ENCODE results near the gene ABCC11.

Gene ABCC11

DNA sequence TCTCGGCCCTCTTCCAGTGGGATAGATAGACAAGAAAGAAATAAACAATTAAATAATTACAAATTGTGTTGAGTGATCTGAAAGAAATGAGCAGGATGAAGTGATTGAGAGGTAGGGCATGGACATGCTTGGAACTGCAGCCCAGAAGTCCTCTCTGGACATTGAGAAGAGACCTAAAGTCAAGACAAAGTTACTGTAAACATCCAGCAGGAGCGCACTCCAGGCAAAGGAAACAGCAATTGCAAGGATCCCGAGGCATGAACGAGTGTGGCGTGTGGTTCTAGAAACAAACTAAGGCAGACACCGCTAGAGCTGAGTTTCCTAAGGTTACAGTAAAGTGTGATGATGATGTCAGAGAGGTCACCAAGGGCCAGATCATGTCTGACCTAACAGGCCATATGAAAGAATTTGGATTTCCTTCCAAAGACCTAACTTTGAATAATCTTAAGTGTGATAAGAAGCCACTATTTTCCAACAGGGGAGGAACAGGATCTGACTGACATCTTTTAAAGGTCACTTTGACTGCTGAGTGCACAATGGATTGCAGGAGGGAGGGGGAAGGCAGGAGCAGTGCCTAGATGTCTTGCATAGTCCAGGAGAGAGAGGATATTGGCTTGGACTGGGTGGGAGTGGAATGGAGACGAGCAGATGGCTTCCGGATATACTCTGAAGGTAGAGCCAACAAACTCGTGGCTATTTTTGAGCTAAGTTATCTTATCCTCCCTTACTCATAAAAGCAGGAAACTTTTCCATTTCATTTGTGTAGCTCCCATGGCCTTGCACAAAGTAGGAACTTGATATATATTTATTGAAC, 110.6 kb downstream of the ABCC11 start:
- Mint-ChIP-seq H3K4me3 (no peak overlapping the region), H3K27ac (no peak overlapping the region), H3K27me3 (peaks cover 12 to 22% of the 10 kb centered on the region in 2 donors), H3K9me3 (no peaks in the 10 kb centered on the region), H3K4me1 (ENCODE audit: low read depth in 2 of 2) (no peaks in the 10 kb centered on the region), H3K36me3 (ENCODE audit: insufficient read depth) (no peaks in the 10 kb centered on the region)
- no peak for ATAC-seq (replicated peaks)
- DNase-seq: no peak

- DNase-seq (no peak), ATAC-seq (replicated peaks) (no peak)
- H3K27me3 Mint-ChIP-seq: peaks cover 22 to 31% of the 10 kb centered on the region in 2 donors
- H3K4me1 Mint-ChIP-seq (ENCODE audit: low read depth in 2 of 2): no peaks in the 10 kb centered on the region
- no peaks in the 10 kb centered on the region for H3K9me3 Mint-ChIP-seq
- H3K36me3 Mint-ChIP-seq (ENCODE audit: insufficient read depth): no peaks in the 10 kb centered on the region
- no peak overlapping the region for H3K27ac Mint-ChIP-seq
- H3K4me3 Mint-ChIP-seq: no peak overlapping the region
These were observed 113.7 kb downstream of the ABCC11 start for GRCh38 chr16:48133455-48134211.

DNA sequence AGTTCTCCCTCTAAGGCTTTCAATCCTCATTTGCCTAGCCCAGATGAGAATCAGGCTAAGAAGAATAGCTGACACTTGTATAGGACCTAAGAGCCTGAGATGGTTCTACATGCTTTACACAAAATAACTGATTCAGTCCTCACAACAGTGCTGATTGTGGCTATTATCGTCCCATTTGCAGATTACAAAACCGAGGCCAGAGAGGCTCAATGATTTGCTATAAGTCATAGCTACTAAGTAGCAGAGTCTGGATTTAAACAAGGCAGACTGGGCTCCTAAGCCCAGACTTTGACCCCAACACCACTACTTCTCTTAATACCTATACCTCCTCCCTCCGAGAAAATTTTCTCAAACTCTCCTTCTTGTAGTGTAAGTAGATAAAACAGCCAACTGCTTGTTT, 114.6 kb downstream of the ABCC11 start:
- Mint-ChIP-seq H3K27me3 (peaks cover 22 to 31% of the 10 kb centered on the region in 2 donors), H3K36me3 (ENCODE audit: insufficient read depth) (no peaks in the 10 kb centered on the region), H3K4me3 (no peak overlapping the region), H3K9me3 (no peaks in the 10 kb centered on the region), H3K27ac (no peak overlapping the region), H3K4me1 (ENCODE audit: low read depth in 2 of 2) (no peaks in the 10 kb centered on the region)
- DNase-seq (no peak), ATAC-seq (replicated peaks) (no peak)

DNA sequence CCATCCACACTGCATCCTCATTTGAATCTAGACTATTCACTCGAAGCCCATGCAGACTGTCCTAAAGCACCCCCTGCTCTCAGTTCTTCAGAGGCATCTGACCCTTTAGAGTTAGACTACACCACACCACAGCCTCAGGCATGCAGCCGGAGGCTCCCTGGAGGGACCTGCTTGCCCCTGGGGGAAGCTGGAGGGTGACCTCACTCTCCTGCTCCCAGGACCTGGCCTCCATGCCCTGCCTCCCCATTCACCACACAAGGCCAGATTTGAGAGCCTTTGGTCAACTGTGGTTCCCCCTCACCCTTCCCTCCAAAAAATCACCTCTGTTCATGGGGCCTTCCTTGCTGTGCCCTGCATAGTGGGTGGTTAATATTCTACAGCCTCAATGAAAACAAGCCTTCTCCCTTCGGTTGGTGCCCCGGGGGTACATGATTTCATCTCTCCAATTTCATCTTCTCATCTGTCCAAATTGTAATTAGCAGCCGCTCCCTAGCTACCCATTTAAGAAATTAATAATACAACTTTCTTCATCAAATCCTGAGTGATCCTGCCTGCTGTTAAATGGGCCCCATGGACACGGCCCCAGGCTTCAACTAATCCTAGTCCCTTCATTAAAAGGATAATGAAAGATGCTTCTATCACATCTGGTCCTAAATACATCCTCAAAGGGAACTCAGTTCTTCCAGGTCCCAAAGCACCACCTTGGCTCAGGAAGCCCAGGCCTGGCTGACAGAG, 116.0 kb downstream of the ABCC11 start:
- DNase-seq: no peak
- no peak overlapping the region for H3K27ac Mint-ChIP-seq

DNA sequence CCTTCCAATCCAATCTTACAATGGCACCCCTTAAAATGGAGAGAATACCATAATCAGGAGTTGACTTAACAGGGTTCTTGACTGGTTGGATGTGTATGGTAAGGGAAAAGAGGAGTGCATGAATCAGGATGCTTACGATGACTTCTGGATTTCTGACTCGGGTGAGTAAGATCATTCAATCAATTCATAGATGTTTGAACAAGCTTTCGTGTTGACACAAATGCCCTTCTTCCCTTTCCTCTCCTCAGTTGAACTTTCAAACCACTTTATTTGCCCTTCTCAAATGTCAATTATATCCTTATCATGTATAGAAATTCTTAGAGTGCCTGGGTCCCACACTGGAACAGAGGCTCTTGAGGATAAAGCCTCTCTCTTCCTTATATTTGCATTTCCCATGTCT, 117.4 kb downstream of the ABCC11 start:
- H3K4me3 Mint-ChIP-seq: no peak overlapping the region
- no peaks in the 10 kb centered on the region for H3K4me1 Mint-ChIP-seq (ENCODE audit: low read depth in 2 of 2)
- no peaks in the 10 kb centered on the region for H3K9me3 Mint-ChIP-seq
- DNase-seq (no peak), ATAC-seq (replicated peaks) (no peak)
- no peaks in the 10 kb centered on the region for H3K36me3 Mint-ChIP-seq (ENCODE audit: insufficient read depth)
- peaks cover 18 to 19% of the 10 kb centered on the region in 2 donors for H3K27me3 Mint-ChIP-seq
- H3K27ac Mint-ChIP-seq: no peak overlapping the region

More for the DNA sequence above, 116.0 kb downstream of the ABCC11 start:
- Mint-ChIP-seq H3K27me3 (peaks cover 21 to 29% of the 10 kb centered on the region in 2 donors), H3K9me3 (no peaks in the 10 kb centered on the region), H3K4me3 (no peak overlapping the region), H3K36me3 (ENCODE audit: insufficient read depth) (no peaks in the 10 kb centered on the region), H3K4me1 (ENCODE audit: low read depth in 2 of 2) (no peaks in the 10 kb centered on the region)
- ATAC-seq (replicated peaks): no peak

GRCh38 chr16:48128769-48129168, 118.6 kb downstream of the ABCC11 start:
- Mint-ChIP-seq H3K4me1 (ENCODE audit: low read depth in 2 of 2) (no peaks in the 10 kb centered on the region), H3K27me3 (peaks cover 21 to 31% of the 10 kb centered on the region in 2 donors), H3K27ac (no peak overlapping the region), H3K4me3 (no peak overlapping the region), H3K36me3 (ENCODE audit: insufficient read depth) (no peaks in the 10 kb centered on the region), H3K9me3 (no peaks in the 10 kb centered on the region)
- ATAC-seq (replicated peaks) (no peak), DNase-seq (no peak)

DNA sequence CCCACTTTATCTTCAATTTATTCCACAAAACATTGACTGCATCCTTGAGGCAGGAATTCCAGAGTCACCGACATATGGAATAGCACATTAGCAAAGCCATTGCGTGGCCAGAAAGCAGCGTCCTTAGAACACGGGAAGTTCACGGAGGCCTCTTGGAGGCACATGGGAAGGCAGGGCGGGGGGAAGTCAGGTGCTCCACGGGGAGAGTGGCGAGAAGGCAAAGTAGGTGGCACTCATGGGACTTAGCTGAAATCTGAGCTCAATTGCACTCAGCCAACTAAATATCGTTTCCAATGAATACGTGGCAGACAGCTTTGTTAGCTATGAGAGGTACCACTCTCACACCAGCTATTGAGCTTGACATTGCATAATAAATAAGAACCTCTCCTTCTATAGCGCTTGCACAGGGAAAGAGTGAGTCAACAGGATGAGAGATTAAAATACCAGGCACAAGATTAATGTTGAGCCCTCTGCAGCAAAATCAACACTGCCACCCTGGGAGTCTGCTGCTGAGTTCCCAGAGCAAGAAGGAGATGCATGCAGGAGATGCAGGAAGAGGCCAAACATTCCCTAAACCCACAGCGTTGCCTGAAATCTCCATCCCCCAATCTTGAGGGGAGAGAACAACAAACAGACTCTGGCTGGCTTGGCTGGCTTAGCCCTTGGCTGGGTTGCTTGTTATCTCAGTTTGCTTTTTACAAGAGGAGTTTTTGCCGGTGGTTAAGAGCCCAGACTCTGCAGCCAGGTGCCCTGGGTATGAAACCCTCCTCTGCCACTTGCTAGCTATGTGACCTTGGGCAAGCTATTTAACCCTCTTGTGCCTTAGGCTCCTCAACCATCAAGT, 120.3 kb downstream of the ABCC11 start:
- Mint-ChIP-seq H3K27me3 (peaks cover 21 to 31% of the 10 kb centered on the region in 2 donors), H3K4me3 (no peak overlapping the region), H3K36me3 (ENCODE audit: insufficient read depth) (no peaks in the 10 kb centered on the region), H3K4me1 (ENCODE audit: low read depth in 2 of 2) (no peaks in the 10 kb centered on the region), H3K27ac (no peak overlapping the region), H3K9me3 (no peaks in the 10 kb centered on the region)
- no peak for ATAC-seq (replicated peaks)
- DNase-seq: no peak

DNA sequence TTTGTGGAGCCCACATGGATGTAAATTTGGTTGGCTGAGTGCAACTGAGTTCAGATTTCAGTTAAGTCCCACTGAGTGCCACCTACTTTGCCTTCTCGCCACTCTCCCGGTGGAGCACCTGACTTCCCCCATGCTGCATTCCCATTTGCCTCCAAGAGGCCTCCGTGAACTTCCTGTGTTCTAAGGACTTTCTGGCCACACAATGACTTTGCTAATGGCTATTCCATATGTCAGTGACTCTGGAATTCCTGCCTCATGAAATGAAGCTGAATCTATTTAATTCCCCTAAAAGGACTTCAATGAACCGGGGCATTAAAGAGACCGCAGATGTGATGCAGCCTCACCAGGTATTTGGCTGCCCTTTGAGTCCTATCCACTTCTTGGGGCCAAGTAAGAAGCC, 121.5 kb downstream of the ABCC11 start:
- H3K4me1 Mint-ChIP-seq (ENCODE audit: low read depth in 2 of 2): no peaks in the 10 kb centered on the region
- ATAC-seq (replicated peaks) (no peak), DNase-seq (no peak)
- H3K27me3 Mint-ChIP-seq: peaks cover 16 to 22% of the 10 kb centered on the region in 2 donors
- no peaks in the 10 kb centered on the region for H3K36me3 Mint-ChIP-seq (ENCODE audit: insufficient read depth)
- H3K27ac Mint-ChIP-seq: no peak overlapping the region
- no peak overlapping the region for H3K4me3 Mint-ChIP-seq
- no peaks in the 10 kb centered on the region for H3K9me3 Mint-ChIP-seq

DNA sequence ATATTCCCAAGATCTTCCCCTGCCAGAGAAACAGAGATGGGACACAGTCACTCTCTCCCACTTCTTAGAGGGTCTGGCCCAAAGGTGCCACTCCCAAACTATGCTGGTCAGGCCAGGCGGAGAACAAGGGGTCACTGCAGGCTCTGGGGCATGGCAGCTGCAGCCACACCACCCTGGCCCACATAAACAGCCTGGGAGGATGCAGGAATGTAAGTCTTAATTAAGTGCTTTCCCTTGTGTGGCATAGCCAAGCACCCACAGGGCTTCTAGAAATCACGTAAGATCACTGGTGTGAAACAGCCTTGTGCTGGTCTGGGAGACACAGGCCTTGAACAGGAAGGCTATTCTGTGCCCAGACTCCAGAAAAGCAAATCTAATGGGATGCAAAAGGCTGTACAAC, 123.1 kb downstream of the ABCC11 start:
- no peak for DNase-seq
- peaks cover 8 to 16% of the 10 kb centered on the region in 2 donors for H3K27me3 Mint-ChIP-seq
- H3K4me1 Mint-ChIP-seq (ENCODE audit: low read depth in 2 of 2): no peaks in the 10 kb centered on the region
- H3K9me3 Mint-ChIP-seq: no peaks in the 10 kb centered on the region
- no peaks in the 10 kb centered on the region for H3K36me3 Mint-ChIP-seq (ENCODE audit: insufficient read depth)
- no peak overlapping the region for H3K4me3 Mint-ChIP-seq
- H3K27ac Mint-ChIP-seq: no peak overlapping the region
- ATAC-seq (replicated peaks): no peak

GRCh38 chr16:48123104-48123788, 124.1 kb downstream of the ABCC11 start:
- ATAC-seq (replicated peaks) (no peak), DNase-seq (no peak)
- Mint-ChIP-seq H3K27ac (no peak overlapping the region), H3K4me1 (ENCODE audit: low read depth in 2 of 2) (no peaks in the 10 kb centered on the region), H3K27me3 (peaks cover 8 to 25% of the 10 kb centered on the region in 2 donors), H3K36me3 (ENCODE audit: insufficient read depth) (no peaks in the 10 kb centered on the region), H3K4me3 (no peak overlapping the region), H3K9me3 (no peaks in the 10 kb centered on the region)

- H3K36me3 Mint-ChIP-seq (ENCODE audit: insufficient read depth): no peaks in the 10 kb centered on the region
- H3K9me3 Mint-ChIP-seq: no peaks in the 10 kb centered on the region
- no peak overlapping the region for H3K27ac Mint-ChIP-seq
- no peak for DNase-seq
- H3K4me3 Mint-ChIP-seq: no peak overlapping the region
- no peak for ATAC-seq (replicated peaks)
- H3K4me1 Mint-ChIP-seq (ENCODE audit: low read depth in 2 of 2): no peaks in the 10 kb centered on the region
- peaks cover 11 to 33% of the 10 kb centered on the region in 2 donors for H3K27me3 Mint-ChIP-seq
These were observed 126.1 kb downstream of the ABCC11 start for GRCh38 chr16:48121276-48121675.

DNA sequence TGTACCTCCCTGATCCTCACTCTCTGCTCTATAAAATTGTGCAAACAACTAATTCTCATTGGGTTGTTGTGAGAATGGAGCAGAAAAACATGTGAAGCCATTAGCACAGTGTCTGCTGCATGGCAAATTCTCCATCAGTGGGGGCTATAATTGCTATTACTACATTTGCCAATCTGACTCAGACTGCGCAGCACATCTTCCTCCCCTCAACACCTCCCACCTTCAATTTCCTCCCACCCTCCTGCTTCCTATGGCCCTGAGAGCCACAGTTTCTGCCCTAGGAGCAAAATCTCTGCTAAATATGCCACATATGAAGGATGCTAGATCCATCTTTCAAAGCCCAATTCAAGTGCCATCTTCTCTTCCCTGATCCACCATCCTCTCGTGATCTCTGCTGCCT, 128.5 kb downstream of the ABCC11 start:
- no peak overlapping the region for H3K27ac Mint-ChIP-seq
- no peaks in the 10 kb centered on the region for H3K9me3 Mint-ChIP-seq
- ATAC-seq (replicated peaks) (no peak), DNase-seq (no peak)
- no peak overlapping the region for H3K4me3 Mint-ChIP-seq
- H3K36me3 Mint-ChIP-seq (ENCODE audit: insufficient read depth): no peaks in the 10 kb centered on the region
- peaks cover 12 to 44% of the 10 kb centered on the region in 2 donors for H3K27me3 Mint-ChIP-seq
- no peaks in the 10 kb centered on the region for H3K4me1 Mint-ChIP-seq (ENCODE audit: low read depth in 2 of 2)

All from effector memory CD8-positive, alpha-beta T cell (primary cell).